HCT116 (cell line): Measurements from ENCODE around the gene KIAA1328. TPM values are rescaled to one million over a fixed set of nuclear protein-coding genes. Genes with fewer than 3 reads are reported as not detected.

Experiments
- ATAC-seq: fragments of 200-7000 bp; cut with Tn5 transposase; 2 replicates; pipeline ENCODE4 v1.9.1; 2020; ENCODE audit warnings: mild to moderate bottlenecking, moderate library complexity
- BruUV-seq: library from RNA; stranded (reverse); fragments of 400-500 nt; replicated peaks from 2 replicates; lab custom pipeline; 2021; lab: Mats Ljungman, UMichigan
- CTCF ChIA-PET: fragments of 300-600 bp; sonication (Branson Sonifier 250); formaldehyde crosslinking; loops from one replicate; lab custom pipeline; 2021; ENCODE audit warnings: antibody characterized with exemption; lab: Charles Lee
- POLR2A ChIA-PET: fragments of 300-600, 350-600 bp; sonication (Branson Sonifier 250); formaldehyde crosslinking; loops from one replicate; lab custom pipeline; 2021; ENCODE audit warnings: antibody characterized with exemption; lab: Charles Lee
- RAD21 ChIA-PET, 2 experiments: fragments of 300-600 bp; sonication (Branson Sonifier 250); formaldehyde crosslinking; loops; one replicate each; lab custom pipeline; 2023; ENCODE audit warnings: low total read pairs in 2 of 2; ENCODE audit not compliant: uncharacterized antibody in 2 of 2, unreplicated experiment in 2 of 2, low non-redundant PET in 1 of 2; lab: Charles Lee
- DNase-seq: peaks from one replicate; pipeline ENCODE4 v3.0.0-alpha.2; 2010; ENCODE audit warnings: low read depth, low spot score
- H2AFZ ChIP-seq: fragments of 200-600 bp; shearing (Covaris generic), sonication (generic); 2 replicates; pipeline ENCODE4 v1.6.1; 2017; ENCODE audit warnings: low read depth, mixed run types, mixed read lengths, antibody characterized with exemption, low read length; ENCODE audit not compliant: poor library complexity, severe bottlenecking
- H3K27ac ChIP-seq: 2 replicates; pipeline ENCODE4 v1.5.1; 2012; ENCODE audit warnings: low read depth, low read length
- H3K27me3 ChIP-seq: fragments of 200-600 bp; sonication (generic); 2 replicates; pipeline ENCODE4 v1.6.1; 2016; ENCODE audit warnings: mixed run types, low read length, mixed read lengths; ENCODE audit not compliant: insufficient read depth
- H3K36me3 ChIP-seq, 2 experiments: fragments of 200-500 bp in 1 of 2; fragments of 200-600 bp in 1 of 2; sonication (Bioruptor generic) in 1 of 2; sonication (generic) in 1 of 2; 2 replicates each; pipeline versions ENCODE4 v1.5.1 to v1.6.1; 2014 to 2016; ENCODE audit warnings: low read length in 2 of 2, inconsistent platforms in 1 of 2, mixed read lengths in 1 of 2, mixed run types in 1 of 2; ENCODE audit not compliant: insufficient read depth in 2 of 2, control insufficient read depth in 1 of 2
- H3K4me1 ChIP-seq, 2 experiments: fragments of 200-600 bp in 1 of 2; sonication (generic) in 1 of 2; 2 replicates each; pipeline versions ENCODE4 v1.5.1 to v1.6.1; 2012 to 2017; ENCODE audit warnings: low read length in 2 of 2, inconsistent platforms in 1 of 2, mild to moderate bottlenecking in 1 of 2, mixed read lengths in 1 of 2, mixed run types in 1 of 2, moderate library complexity in 1 of 2; ENCODE audit not compliant: insufficient read depth in 2 of 2, control insufficient read depth in 1 of 2
- H3K4me2 ChIP-seq: fragments of 200-600 bp; sonication (generic); 2 replicates; pipeline ENCODE4 v1.6.1; 2017; ENCODE audit warnings: mixed run types, low read length, mixed read lengths
- H3K4me3 ChIP-seq, 2 experiments: fragments of 200-600 bp in 1 of 2; sonication (generic) in 1 of 2; replicated peaks in 1 of 2; 2 replicates each; pipeline ENCODE4 v1.5.1; 2011 to 2016; ENCODE audit warnings: low read length in 2 of 2, control low read depth in 1 of 2, low read depth in 1 of 2, mild to moderate bottlenecking in 1 of 2, mixed read lengths in 1 of 2, mixed run types in 1 of 2
- H3K79me2 ChIP-seq: fragments of 200-600 bp; sonication (generic); 2 replicates; pipeline ENCODE4 v1.6.1; 2017; ENCODE audit warnings: mild to moderate bottlenecking, mixed run types, low read length, moderate library complexity, mixed read lengths; ENCODE audit not compliant: insufficient read depth
- H3K9ac ChIP-seq: fragments of 200-600 bp; sonication (generic); 2 replicates; pipeline ENCODE4 v1.6.1; 2016; ENCODE audit warnings: low read length, mixed read lengths
- H3K9me2 ChIP-seq: fragments of 200-600 bp; sonication (generic), shearing (Covaris generic); 2 replicates; pipeline ENCODE4 v1.6.1; 2017; ENCODE audit warnings: mixed run types, mild to moderate bottlenecking, moderate library complexity; ENCODE audit not compliant: insufficient read depth
- H3K9me3 ChIP-seq, 2 experiments: fragments of 200-500 bp in 1 of 2; fragments of 200-600 bp in 1 of 2; sonication (Bioruptor generic) in 1 of 2; sonication (generic) in 1 of 2; 2 replicates each; pipeline ENCODE4 v1.6.1; 2014 to 2017; ENCODE audit warnings: low read length in 2 of 2, mixed read lengths in 2 of 2, inconsistent platforms in 1 of 2, low read depth in 1 of 2, mild to moderate bottlenecking in 1 of 2, mixed run types in 1 of 2, moderate library complexity in 1 of 2; ENCODE audit not compliant: control insufficient read depth in 1 of 2, insufficient read depth in 1 of 2
- H4K20me1 ChIP-seq: fragments of 200-600 bp; sonication (generic), shearing (Covaris generic); 2 replicates; pipeline ENCODE4 v1.6.1; 2017; ENCODE audit warnings: mixed run types, mild to moderate bottlenecking, moderate library complexity; ENCODE audit not compliant: insufficient read depth
- CBX3 ChIP-seq: IDR thresholded peaks from 2 replicates; pipeline ENCODE4 v1.6.1; 2012; ENCODE audit warnings: low read depth
- CEBPB ChIP-seq: IDR thresholded peaks from 2 replicates; pipeline ENCODE4 v1.6.1; 2012; ENCODE audit warnings: low read depth
- EGR1 ChIP-seq: IDR thresholded peaks from 2 replicates; pipeline ENCODE4 v1.6.1; 2012; ENCODE audit warnings: low read depth
- ELF1 ChIP-seq: IDR thresholded peaks from 2 replicates; pipeline ENCODE4 v1.6.1; 2012; ENCODE audit warnings: low read depth, borderline replicate concordance
- EZH2phosphoT487 ChIP-seq: fragments of 200-600 bp; IDR thresholded peaks from 2 replicates; pipeline ENCODE4 v1.6.1; 2018; ENCODE audit warnings: antibody characterized with exemption, borderline replicate concordance
- FOSL1 ChIP-seq: IDR thresholded peaks from 2 replicates; pipeline ENCODE4 v1.6.1; 2012; ENCODE audit warnings: low read depth
- JUND ChIP-seq: IDR thresholded peaks from 2 replicates; pipeline ENCODE4 v1.6.1; 2012
- POLR2A ChIP-seq: IDR thresholded peaks from 2 replicates; pipeline ENCODE4 v1.7.0; 2011; ENCODE audit warnings: borderline replicate concordance; ENCODE audit not compliant: insufficient read depth, insufficient read length; ENCODE audit errors: extremely low read depth
- POLR2AphosphoS5 ChIP-seq: IDR thresholded peaks from 2 replicates; pipeline ENCODE4 v1.6.1; 2011; ENCODE audit warnings: mild to moderate bottlenecking, low read depth, low read length, moderate library complexity
- RAD21 ChIP-seq: IDR thresholded peaks from 2 replicates; pipeline ENCODE4 v1.6.1; 2012; ENCODE audit warnings: low read depth, mild to moderate bottlenecking
- SIN3A ChIP-seq: IDR thresholded peaks from 2 replicates; pipeline ENCODE4 v1.6.1; 2012; ENCODE audit warnings: low read depth
- SP1 ChIP-seq: IDR thresholded peaks from 2 replicates; pipeline ENCODE4 v1.6.1; 2012; ENCODE audit warnings: low read depth
- TCF7L2 ChIP-seq: IDR thresholded peaks from 2 replicates; pipeline ENCODE4 v1.7.0; 2011; ENCODE audit warnings: borderline replicate concordance, inconsistent platforms; ENCODE audit not compliant: insufficient read depth, insufficient read length; ENCODE audit errors: extremely low read depth
- YY1 ChIP-seq: IDR thresholded peaks from 2 replicates; pipeline ENCODE4 v1.6.1; 2011; ENCODE audit warnings: low read length, low read depth, moderate library complexity, mild to moderate bottlenecking; ENCODE audit not compliant: insufficient replicate concordance; ENCODE audit errors: extremely low read depth
- ZFX ChIP-seq: fragments of 450-650 bp; IDR thresholded peaks from 2 replicates; pipeline ENCODE4 v1.6.1; 2017
- ZNF274 ChIP-seq: fragments of 200-500 bp; sonication (Bioruptor generic); IDR thresholded peaks from 2 replicates; pipeline ENCODE4 v1.6.1; 2014; ENCODE audit warnings: mild to moderate bottlenecking, low read depth, low read length, inconsistent platforms
- intact Hi-C: fragments of 100-400 bp; cut with micrococcal nuclease; formaldehyde crosslinking; loops from 2 replicates; pipeline ENCODE4 v1.10.0; 2022
- total RNA-seq: library from RNA; stranded (reverse); gene quantifications from one replicate; pipeline ENCODE4 v1.2.1, GENCODE V29; 2021; ENCODE audit not compliant: unreplicated experiment
- TF ChIP-seq, protein P1 (sequence below): IDR thresholded peaks from 2 replicates; pipeline ENCODE4 v1.6.1; 2012; ENCODE audit warnings: low read depth
- TF ChIP-seq, protein P2 (sequence below): IDR thresholded peaks from 2 replicates; pipeline ENCODE4 v1.6.1; 2011; ENCODE audit warnings: mild to moderate bottlenecking, low read length, moderate library complexity; ENCODE audit not compliant: insufficient replicate concordance; ENCODE audit errors: extremely low read depth
- TF ChIP-seq, protein P3 (sequence below): IDR thresholded peaks from 2 replicates; pipeline ENCODE4 v1.6.1; 2012

KIAA1328 gene
- total RNA-seq, 1 experiment from 2014 or later = 5.2 TPM

DNA sequence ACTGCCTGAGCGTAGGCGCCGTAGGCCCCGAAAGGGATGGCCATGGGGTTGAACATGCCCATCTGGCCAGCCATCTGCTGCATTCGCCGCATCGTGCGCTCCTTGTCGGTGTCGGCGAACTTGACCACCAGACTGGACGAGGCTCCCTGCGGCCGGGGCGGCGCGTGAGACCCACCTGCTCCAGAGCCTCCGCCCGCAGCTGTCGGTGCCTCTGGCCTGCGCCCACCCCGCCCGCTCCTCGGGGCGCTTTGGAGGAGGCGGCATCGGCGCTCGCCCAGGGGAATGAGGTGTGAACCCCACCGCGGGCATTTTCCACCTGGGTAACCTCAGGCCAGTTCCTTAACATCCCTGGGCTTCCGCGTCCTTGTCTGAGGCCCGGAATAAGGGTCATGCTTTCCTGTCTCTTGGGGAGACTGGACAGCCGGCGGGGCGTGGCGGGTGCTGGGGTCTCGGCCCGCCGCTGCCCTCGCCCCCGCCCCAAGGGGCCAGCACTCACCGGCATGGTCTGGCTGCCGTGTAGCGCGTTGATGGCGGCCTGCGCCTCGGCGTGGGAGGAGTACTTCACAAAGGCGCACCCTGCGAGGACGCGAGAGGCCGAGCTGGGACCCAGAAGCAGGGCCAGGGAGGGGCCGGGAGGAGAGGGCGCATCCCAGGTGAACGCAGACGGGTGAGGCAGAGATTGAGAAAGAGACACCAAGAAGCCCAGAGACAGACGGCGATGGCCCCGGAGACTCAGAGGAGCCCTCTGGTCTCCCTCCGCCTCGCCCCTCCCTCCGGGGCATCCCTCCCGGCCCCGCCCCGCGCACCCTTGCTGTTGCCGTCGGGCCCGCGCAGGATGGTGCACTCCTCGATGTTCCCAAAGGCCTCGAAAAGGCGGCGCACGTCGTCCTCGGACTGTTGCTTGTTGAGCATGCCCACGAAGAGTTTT is 445.6 kb downstream of the KIAA1328 start:
- intact Hi-C loops = no loop called here
- H3K4me1 ChIP-seq = no peaks in the 10 kb centered on the region
- no peak overlapping the region for H2AFZ ChIP-seq
- H3K27ac ChIP-seq = no peak overlapping the region
- no peak overlapping the region for H3K4me3 ChIP-seq
- H3K9me3 ChIP-seq = no peaks in the 10 kb centered on the region
- CTCF ChIA-PET = no interaction called here
- ATAC-seq = no peak
- no peaks in the 10 kb centered on the region for H3K36me3 ChIP-seq
- TF ChIP-seq YY1 (no peak), CEBPB (no peak), SIN3A (no peak), TCF7L2 (no peak), ELF1 (no peak), JUND (no peak), EZH2phosphoT487 (no peak), RAD21 (no peak), ZFX (no peak), POLR2A (no peak), FOSL1 (no peak), EGR1 (no peak), SP1 (no peak), CBX3 (no peak), POLR2AphosphoS5 (no peak), ZNF274 (no peak)
- TF ChIP-seq, protein P1, sequence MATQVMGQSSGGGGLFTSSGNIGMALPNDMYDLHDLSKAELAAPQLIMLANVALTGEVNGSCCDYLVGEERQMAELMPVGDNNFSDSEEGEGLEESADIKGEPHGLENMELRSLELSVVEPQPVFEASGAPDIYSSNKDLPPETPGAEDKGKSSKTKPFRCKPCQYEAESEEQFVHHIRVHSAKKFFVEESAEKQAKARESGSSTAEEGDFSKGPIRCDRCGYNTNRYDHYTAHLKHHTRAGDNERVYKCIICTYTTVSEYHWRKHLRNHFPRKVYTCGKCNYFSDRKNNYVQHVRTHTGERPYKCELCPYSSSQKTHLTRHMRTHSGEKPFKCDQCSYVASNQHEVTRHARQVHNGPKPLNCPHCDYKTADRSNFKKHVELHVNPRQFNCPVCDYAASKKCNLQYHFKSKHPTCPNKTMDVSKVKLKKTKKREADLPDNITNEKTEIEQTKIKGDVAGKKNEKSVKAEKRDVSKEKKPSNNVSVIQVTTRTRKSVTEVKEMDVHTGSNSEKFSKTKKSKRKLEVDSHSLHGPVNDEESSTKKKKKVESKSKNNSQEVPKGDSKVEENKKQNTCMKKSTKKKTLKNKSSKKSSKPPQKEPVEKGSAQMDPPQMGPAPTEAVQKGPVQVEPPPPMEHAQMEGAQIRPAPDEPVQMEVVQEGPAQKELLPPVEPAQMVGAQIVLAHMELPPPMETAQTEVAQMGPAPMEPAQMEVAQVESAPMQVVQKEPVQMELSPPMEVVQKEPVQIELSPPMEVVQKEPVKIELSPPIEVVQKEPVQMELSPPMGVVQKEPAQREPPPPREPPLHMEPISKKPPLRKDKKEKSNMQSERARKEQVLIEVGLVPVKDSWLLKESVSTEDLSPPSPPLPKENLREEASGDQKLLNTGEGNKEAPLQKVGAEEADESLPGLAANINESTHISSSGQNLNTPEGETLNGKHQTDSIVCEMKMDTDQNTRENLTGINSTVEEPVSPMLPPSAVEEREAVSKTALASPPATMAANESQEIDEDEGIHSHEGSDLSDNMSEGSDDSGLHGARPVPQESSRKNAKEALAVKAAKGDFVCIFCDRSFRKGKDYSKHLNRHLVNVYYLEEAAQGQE = no peak
- TF ChIP-seq, protein P2, sequence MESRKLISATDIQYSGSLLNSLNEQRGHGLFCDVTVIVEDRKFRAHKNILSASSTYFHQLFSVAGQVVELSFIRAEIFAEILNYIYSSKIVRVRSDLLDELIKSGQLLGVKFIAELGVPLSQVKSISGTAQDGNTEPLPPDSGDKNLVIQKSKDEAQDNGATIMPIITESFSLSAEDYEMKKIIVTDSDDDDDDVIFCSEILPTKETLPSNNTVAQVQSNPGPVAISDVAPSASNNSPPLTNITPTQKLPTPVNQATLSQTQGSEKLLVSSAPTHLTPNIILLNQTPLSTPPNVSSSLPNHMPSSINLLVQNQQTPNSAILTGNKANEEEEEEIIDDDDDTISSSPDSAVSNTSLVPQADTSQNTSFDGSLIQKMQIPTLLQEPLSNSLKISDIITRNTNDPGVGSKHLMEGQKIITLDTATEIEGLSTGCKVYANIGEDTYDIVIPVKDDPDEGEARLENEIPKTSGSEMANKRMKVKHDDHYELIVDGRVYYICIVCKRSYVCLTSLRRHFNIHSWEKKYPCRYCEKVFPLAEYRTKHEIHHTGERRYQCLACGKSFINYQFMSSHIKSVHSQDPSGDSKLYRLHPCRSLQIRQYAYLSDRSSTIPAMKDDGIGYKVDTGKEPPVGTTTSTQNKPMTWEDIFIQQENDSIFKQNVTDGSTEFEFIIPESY = no peak
- TF ChIP-seq, protein P3, sequence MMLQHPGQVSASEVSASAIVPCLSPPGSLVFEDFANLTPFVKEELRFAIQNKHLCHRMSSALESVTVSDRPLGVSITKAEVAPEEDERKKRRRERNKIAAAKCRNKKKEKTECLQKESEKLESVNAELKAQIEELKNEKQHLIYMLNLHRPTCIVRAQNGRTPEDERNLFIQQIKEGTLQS = no peak
- no peak overlapping the region for H3K4me2 ChIP-seq
- no peaks in the 10 kb centered on the region for H4K20me1 ChIP-seq
- no peaks in the 10 kb centered on the region for H3K9me2 ChIP-seq
- no peak for DNase-seq
- RAD21 ChIA-PET = no interaction called here
- no peaks in the 10 kb centered on the region for H3K79me2 ChIP-seq
- no peak overlapping the region for H3K9ac ChIP-seq
- POLR2A ChIA-PET = no interaction called here
- H3K27me3 ChIP-seq = peaks cover 18% of the 10 kb centered on the region
- no TSS peak for BruUV-seq
